MV-4-11 (cell line): Measurements from ENCODE around the gene POTEM.
"Not testable (repeated sequence)": the region's sequence is repeated elsewhere in the genome, so short reads cannot be mapped to it uniquely, and the experiment has no call there.

Experiments used
- DNase-seq: peaks from one replicate; lab custom pipeline; 2025; lab: John Stamatoyannopoulos, UW

Gene POTEM

DNA sequence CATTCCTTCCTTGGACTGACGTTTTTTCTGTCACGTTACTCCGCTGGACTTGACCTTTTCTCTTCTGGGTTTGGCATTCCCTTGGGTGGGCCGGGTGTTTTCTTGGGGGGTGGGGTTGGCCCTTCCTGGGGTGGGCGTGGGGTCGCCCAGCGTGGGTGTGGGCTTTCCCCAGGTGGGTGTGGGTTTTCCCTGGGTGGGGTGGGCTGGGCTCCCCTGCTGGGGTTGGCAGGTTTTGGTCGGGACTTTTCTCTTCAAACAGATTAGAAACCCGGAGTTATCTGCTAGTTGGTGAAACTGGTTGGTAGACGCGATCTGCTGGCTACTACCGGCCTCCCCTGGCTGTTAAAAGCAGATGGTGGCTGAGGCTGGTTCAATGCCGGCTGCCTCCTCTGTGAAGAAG, at the start of gene POTEM:
Gene POTEM (plus strand): TSS at position 301 of the 400 bp plus-strand sequence. CDS start 52 bp downstream, at position 353.
- DNase-seq = not testable (repeated sequence)

GRCh38 chr14:18918345-18918744, 48.9 kb upstream of the POTEM start:
- not testable (repeated sequence) for DNase-seq

- not testable (repeated sequence) for DNase-seq
Observed at GRCh38 chr14:18920052-18920451, 47.2 kb upstream of the POTEM start.

- DNase-seq = not testable (repeated sequence)
Observed at GRCh38 chr14:18921055-18921701, 46.1 kb upstream of the POTEM start.

DNA sequence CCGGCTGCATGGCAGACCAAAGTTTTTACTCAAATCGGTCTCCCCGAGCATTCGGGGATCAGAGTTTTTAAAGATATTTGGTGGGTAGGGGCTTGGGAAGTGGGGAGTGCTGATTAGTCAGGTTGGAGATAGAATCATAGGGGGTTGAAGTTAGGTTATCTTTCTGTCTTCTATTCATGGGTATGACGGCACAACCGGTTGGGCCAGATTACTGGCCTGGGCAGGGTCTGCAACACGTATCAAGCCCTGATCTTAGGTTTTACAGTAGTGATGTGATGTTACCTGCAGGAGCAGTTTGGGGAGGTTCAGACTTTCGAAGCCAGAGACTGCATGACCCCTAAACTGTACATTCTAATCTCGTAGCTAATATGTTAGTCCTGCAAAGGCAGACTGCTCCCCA, 30.4 kb upstream of the POTEM start:
- DNase-seq = not testable (repeated sequence)

DNA sequence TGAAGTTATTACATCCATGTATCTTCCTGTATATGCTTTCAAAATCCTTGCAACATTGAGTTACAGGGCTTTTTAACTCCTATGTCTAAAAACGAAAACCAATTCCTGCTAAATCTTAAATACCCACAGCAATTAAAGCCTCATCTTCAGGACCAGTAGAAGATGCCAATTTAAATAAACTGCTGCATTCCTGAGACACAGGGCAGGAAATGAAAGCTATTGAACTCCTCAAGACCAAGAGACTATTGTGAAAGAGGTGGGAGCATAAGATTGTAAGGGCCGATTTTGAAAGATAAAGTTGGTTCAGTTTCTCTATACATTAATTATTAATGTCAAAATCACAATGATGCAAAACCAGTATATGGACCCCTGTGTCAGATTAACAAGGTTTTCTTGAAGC, 28.5 kb upstream of the POTEM start:
- not testable (repeated sequence) for DNase-seq

DNA sequence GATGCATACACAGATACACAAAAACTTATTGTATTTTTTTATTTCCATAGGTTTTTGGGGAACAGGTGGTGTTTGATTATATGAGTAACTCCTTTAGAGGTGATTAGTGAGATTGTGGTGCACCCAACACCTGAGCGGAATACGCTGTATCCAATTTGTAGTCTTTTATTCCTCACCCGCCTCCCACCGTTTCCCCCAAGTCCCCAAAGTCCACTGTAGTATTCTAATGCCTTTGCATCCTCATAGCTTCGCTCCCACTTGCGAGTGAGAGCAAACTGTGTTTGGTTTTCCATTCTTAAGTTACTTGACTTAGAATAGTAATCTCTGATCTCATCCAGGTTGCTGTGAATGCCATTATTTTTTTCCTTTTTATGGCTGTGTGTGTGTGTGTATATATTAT, 17.3 kb upstream of the POTEM start:
- DNase-seq = not testable (repeated sequence)

DNA sequence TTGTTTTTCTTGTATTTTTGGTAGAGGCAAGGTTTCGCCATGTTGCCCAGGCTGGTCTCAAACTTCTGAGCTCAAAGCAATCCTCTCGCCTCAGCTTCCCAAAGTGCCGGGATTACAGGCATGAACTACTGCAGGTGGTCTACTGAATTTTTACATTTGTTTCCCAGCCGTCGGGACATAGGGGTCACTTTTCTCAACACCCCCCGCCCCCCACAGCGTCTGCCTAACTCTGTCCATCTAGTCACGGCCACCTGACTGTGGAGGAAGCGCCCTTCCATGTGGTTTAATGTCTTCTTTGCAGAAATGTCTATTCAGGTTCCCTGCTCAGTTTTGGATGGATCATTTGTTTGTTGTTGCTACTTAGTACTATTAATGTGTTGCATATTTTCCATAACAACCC, 14.1 kb upstream of the POTEM start:
- not testable (repeated sequence) for DNase-seq

- not testable (repeated sequence) for DNase-seq
Observed at GRCh38 chr14:18955816-18956215, 11.4 kb upstream of the POTEM start.

- DNase-seq = not testable (repeated sequence)
Observed at GRCh38 chr14:18961576-18961975, 5.7 kb upstream of the POTEM start.

GRCh38 chr14:18962143-18962542, 5.1 kb upstream of the POTEM start:
- DNase-seq = not testable (repeated sequence)

GRCh38 chr14:18963276-18963675, 4.0 kb upstream of the POTEM start:
- DNase-seq = not testable (repeated sequence)

DNA sequence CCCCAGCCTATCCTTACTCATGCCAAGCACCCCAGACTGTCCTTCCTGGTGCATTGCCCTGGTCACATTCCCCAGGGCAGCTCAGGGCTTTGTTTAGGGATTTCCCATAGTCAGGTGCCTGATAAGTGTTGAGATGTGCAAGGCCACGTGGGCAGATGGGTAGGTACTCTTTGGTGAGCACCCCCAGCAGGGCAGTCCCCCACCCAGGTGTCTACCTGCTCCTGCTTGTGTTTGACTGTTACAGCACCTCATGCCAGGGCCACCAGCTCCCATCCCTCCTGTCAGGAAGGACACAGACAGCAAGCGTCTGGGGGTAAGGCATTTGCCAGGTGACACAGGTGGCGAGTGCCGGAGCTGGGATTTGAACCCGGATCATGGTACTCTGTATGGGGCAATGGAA, 2.4 kb upstream of the POTEM start:
- not testable (repeated sequence) for DNase-seq

DNA sequence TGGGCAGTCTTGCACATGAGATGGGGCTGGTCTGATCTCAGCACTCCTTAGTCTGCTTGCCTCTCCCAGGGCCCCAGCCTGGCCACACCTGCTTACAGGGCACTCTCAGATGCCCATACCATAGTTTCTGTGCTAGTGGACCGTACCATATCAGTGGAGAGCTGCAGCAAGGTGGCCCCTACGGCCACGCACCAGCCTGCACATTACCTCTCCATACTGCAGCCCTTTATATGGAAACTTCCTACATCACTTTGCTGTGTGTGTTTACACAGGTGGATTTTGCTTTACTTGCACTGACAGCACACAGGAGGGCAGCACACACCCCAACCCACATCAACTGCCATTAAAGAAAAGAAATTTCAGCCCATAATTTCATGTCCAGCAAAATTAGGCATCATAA, 35.3 kb downstream of the POTEM start:
- not testable (repeated sequence) for DNase-seq

DNA sequence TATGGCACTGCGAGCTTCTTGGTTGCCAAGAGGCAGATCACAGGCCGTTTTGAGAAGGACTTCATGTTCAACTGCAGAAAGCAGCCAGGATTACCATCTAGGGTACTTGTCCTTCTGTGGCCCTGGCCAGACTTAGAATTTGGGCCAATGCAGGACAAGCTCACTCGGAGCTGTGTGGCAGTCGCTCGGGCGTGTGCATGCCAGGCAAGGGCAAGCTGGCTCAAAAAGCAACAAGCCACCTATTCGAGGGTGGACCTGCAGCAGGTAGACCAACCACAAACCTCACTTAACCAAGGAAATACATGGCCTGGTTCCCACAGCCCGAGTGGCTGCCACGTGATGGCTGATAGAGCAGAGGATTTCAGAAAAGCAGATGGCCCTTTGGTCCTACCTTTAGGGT, 39.3 kb downstream of the POTEM start:
- not testable (repeated sequence) for DNase-seq

DNA sequence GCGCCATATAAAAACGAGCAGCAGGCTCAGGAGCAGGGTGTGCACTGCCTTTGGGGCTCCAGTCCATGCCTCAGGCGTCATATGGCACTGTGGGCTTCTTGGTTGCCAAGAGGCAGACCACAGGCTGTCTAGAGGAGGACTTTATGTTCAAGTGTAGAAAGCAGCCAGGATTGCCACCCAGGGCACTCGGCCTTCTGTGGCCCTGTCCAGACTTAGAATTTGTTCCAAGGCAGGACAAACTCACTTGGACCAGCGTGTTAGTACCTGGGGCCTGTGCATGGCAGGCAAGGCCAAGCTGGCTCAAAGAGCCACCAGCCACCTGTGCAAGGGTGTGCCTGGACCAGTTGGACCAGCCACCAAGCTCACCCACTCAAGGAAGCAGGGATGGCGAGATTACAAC, 40.4 kb downstream of the POTEM start:
- DNase-seq = not testable (repeated sequence)

DNA sequence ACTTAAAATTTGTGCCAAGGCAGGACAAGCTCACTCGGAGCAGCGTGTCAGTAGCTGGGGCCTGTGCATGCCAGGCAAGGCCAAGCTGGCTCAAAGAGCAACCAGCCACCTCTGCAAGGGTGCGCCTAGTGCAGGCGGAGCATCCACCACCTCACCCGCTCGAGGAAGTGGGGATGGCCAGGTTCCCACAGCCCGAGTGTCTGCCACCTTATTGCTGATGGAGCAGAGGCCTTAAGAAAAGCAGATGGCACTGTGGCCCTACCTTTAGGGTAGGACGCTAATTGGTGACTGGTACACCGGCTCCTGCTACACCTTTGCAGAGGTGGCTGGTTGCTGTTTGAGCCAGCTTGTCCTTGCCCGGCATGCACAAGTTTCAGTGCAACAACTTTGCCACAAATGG, 43.8 kb downstream of the POTEM start:
- DNase-seq = not testable (repeated sequence)

DNA sequence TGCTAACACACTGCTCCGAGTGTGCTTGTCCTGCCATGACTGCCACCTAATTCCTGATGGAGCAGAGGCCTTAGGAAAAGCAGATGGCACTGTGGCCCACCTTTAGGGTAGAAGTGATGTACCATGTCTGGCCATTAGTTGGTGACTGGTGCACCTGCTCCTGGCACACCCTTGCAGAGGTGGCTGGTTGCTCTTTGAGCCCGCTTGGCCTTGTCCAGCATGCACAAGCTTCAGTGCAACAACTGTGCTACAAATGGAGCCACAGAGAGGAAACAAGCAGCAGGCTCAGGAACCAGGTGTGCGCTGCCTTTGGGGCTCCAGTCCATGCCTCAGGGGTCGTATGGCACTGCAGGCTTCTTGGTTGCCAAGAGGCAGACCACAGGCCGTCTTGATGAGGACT, 44.5 kb downstream of the POTEM start:
- DNase-seq = not testable (repeated sequence)

- not testable (repeated sequence) for DNase-seq
Observed at GRCh38 chr14:19015185-19015584, 48.0 kb downstream of the POTEM start.

- not testable (repeated sequence) for DNase-seq
Observed at GRCh38 chr14:19025080-19025589, 57.9 kb downstream of the POTEM start.

GRCh38 chr14:19026649-19027351, 59.6 kb downstream of the POTEM start:
- not testable (repeated sequence) for DNase-seq

DNA sequence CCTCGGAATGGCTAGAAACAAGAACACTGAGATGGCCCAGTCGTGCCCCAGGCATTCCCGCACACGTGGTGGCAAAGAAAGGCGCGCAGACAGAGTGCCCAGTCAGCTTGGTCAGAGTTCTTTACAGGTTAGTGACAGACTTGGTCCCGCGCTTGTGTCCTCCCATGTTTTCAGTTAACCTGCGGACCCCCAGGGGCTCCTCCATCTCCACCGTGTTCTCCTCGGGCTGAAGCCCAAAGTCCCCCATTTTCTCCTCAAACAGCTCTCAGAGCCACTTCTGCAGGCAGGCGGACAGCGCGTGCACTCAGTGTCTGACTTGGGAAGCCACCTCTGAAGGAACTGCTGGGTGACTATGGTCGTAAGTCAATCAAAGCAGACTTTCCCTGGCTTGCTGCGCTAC, 60.7 kb downstream of the POTEM start:
- not testable (repeated sequence) for DNase-seq

GRCh38 chr14:19036811-19037382, 69.7 kb downstream of the POTEM start:
- not testable (repeated sequence) for DNase-seq
